Measurements from ENCODE around the gene UBE2Z.
"Not testable (repeated sequence)": the region's sequence is repeated elsewhere in the genome, so short reads cannot be mapped to it uniquely, and the experiment has no call there.

The UBE2Z gene

DNA sequence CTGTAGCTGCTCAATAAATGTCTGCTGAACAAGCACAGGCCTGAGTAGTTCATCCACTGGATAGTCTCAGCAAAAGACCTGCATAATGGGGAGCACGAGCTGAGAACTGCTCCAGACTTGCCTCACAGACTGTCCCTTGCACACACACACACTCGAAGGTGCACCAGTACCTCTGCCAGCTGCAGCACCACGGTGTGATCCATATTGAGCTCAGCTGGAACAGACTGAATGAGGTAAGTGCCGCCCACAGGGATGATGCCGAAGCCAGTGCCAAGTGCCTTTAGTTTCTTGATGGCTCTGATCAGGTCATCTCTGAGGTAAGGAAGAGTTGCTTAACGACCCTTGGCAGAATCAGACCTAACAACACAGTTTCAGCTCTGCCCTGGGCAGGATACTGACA lies 24.8 kb downstream of the UBE2Z start:
- DNase-seq (ENCODE audit: extremely low read depth, low read depth): no peak
- TF ChIP-seq, protein P1, sequence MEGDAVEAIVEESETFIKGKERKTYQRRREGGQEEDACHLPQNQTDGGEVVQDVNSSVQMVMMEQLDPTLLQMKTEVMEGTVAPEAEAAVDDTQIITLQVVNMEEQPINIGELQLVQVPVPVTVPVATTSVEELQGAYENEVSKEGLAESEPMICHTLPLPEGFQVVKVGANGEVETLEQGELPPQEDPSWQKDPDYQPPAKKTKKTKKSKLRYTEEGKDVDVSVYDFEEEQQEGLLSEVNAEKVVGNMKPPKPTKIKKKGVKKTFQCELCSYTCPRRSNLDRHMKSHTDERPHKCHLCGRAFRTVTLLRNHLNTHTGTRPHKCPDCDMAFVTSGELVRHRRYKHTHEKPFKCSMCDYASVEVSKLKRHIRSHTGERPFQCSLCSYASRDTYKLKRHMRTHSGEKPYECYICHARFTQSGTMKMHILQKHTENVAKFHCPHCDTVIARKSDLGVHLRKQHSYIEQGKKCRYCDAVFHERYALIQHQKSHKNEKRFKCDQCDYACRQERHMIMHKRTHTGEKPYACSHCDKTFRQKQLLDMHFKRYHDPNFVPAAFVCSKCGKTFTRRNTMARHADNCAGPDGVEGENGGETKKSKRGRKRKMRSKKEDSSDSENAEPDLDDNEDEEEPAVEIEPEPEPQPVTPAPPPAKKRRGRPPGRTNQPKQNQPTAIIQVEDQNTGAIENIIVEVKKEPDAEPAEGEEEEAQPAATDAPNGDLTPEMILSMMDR (IDR thresholded peaks at IDR 0.05; ENCODE audit: low read depth, low read length): no peak

- TF ChIP-seq, protein P1 (IDR thresholded peaks at IDR 0.05; ENCODE audit: low read depth, low read length): no peak
Measured at GRCh38 chr17:48944515-48945260, 36.5 kb downstream of the UBE2Z start, which contains the start of gene SNF8. Gene SNF8 (minus strand): TSS chr17:48944842. CDS start chr17:48944734, 108 bp downstream.

GRCh38 chr17:48945261-48945651 lies 37.0 kb downstream of the UBE2Z start:
- not testable (repeated sequence) for DNase-seq (ENCODE audit: extremely low read depth, low read depth)

More at GRCh38 chr17:48944515-48945260, 36.5 kb downstream of the UBE2Z start, which contains the start of gene SNF8:
- DNase-seq (ENCODE audit: extremely low read depth, low read depth): peak; percentile 65

DNA sequence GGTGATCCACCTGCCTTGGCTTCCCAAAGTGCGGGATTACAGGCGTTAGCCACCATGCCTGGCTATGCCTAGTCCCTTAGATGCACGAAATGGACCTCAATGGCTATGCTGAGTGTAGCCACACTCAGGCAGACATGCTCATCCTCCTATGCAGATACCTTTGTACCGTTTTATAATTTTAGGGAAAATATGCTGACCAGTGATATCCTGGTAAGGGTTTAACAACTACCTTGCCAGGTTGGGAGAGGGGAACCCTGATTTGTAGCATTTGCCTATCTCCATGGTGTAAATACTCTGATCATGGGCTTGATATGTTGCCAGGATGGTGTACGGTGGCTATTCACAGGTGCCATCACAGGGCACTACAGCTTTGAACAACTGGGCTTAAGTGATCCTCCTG lies 43.4 kb downstream of the UBE2Z start:
- no peak for DNase-seq (ENCODE audit: extremely low read depth, low read depth)
- TF ChIP-seq, protein P1 (IDR thresholded peaks at IDR 0.05; ENCODE audit: low read depth, low read length): no peak

DNA sequence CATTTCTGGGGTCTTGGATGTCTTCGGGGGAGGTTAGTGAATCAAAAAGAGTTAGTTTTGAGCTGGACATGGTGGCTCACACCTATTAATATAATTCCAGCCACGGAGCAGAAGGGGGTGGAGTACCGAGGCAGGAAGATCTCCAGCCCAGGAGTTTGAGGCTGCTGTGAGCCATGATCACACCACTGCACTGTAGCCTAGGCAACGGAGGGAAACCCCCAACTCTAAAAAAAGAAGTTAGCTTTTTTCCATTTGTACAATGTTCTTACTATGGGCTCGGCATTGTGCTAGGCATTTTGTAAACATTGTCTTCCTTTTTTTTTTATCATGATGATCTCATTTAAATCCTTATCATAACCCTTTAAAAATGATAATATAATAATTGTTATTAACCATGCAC lies 44.7 kb downstream of the UBE2Z start:
- no peak for DNase-seq (ENCODE audit: extremely low read depth, low read depth)
- TF ChIP-seq, protein P1 (IDR thresholded peaks at IDR 0.05; ENCODE audit: low read depth, low read length): no peak

GRCh38 chr17:48954300-48954755 lies 46.1 kb downstream of the UBE2Z start:
- peak; percentile 20 for DNase-seq (ENCODE audit: extremely low read depth, low read depth)

GRCh38 chr17:48960834-48961515 lies 52.8 kb downstream of the UBE2Z start:
- no peak for DNase-seq (ENCODE audit: extremely low read depth, low read depth)
- TF ChIP-seq, protein P1 (IDR thresholded peaks at IDR 0.05; ENCODE audit: low read depth, low read length): no peak

More at GRCh38 chr17:48954300-48954755, 46.1 kb downstream of the UBE2Z start:
- TF ChIP-seq, protein P1 (IDR thresholded peaks at IDR 0.05; ENCODE audit: low read depth, low read length): peak; percentile 61
